ENCODE data around the gene CD151. TPM values are rescaled to one million over a fixed set of nuclear protein-coding genes. Genes with fewer than 3 reads are reported as not detected.

Gene CD151
- total RNA-seq, 4 donors from 2014 or later: 135 to 326 (median 298) TPM

- Histone ChIP-seq H3K36me3 (peaks cover 10 to 12% of the 10 kb centered on the region in 2 donors), H3K27me3 (no peaks in the 10 kb centered on the region), H3K27ac (peak overlapping the region; percentile 91 to 99 (median 99)), H3K4me1 (peaks cover 47 to 49% of the 10 kb centered on the region in 2 donors), H3K4me3 (replicated peaks in 1 of 3) (peak overlapping the region; percentile 54 to 97 (median 96)), H3K9me3 (no peaks in the 10 kb centered on the region)
- intact Hi-C loops (cut with DNase I): no loop called here
- peak; percentile 96 to 98 for DNase-seq
- WGBS, 2 donors: 3% methylated on average over 12 of the region's 25 CpGs; no CpG with 5 or more reads in 1 of the 2 donors
- TF ChIP-seq POLR2A (IDR thresholded peaks at IDR 0.05) (peak; percentile 49 to 61), CTCF (IDR thresholded peaks at IDR 0.05) (peak in 2 of 6 experiments; percentile 11 to 14)
Observed at GRCh38 chr11:843818-844692, 11.3 kb downstream of the CD151 start.

GRCh38 chr11:844693-845644 is 12.2 kb downstream of the CD151 start:
- intact Hi-C loops (cut with DNase I): loop anchor here (5.0 kb wide), 1 partner anchor 207 kb away; no protein-coding TSS in a partner anchor
- TF ChIP-seq CTCF (IDR thresholded peaks at IDR 0.05) (peak in 1 of 6 experiments; percentile 1), POLR2A (IDR thresholded peaks at IDR 0.05) (peak in 1 of 2 donors; percentile 49)
- DNase-seq: peak; percentile 96 to 97
- Histone ChIP-seq H3K9me3 (no peaks in the 10 kb centered on the region), H3K27me3 (no peaks in the 10 kb centered on the region), H3K27ac (peak overlapping the region; percentile 91 to 99 (median 99)), H3K36me3 (peaks cover 1 to 2% of the 10 kb centered on the region in 2 donors), H3K4me3 (replicated peaks in 1 of 3) (peak overlapping the region in 1 of 3 donors; percentile 97), H3K4me1 (peaks cover 52 to 55% of the 10 kb centered on the region in 2 donors)
- WGBS, 2 donors: 14 to 23% methylated on average over 14 to 21 of the region's 31 CpGs

GRCh38 chr11:845872-846495 is 13.2 kb downstream of the CD151 start:
- 44 to 52% methylated on average over 6 to 7 of the region's 8 CpGs for WGBS, 2 donors

More at GRCh38 chr11:845872-846495, 13.2 kb downstream of the CD151 start:
- Histone ChIP-seq H3K27ac (peak overlapping the region; percentile 91 to 99 (median 99)), H3K4me1 (peaks cover 53 to 58% of the 10 kb centered on the region in 2 donors), H3K9me3 (no peaks in the 10 kb centered on the region), H3K36me3 (no peaks in the 10 kb centered on the region), H3K27me3 (no peaks in the 10 kb centered on the region), H3K4me3 (replicated peaks in 1 of 3) (no peak overlapping the region)
- intact Hi-C loops (cut with DNase I): loop anchor here (5.0 kb wide), 1 partner anchor 206 kb away; no protein-coding TSS in a partner anchor
- TF ChIP-seq CTCF (IDR thresholded peaks at IDR 0.05) (no peak), POLR2A (IDR thresholded peaks at IDR 0.05) (no peak)
- DNase-seq: no peak

All from thyroid gland (tissue), 4 donors.